ENCODE measurements around the gene TSPEAR. TPM values are rescaled to one million over a fixed set of nuclear protein-coding genes. Genes with fewer than 3 reads are reported as not detected.

TSPEAR gene
- total RNA-seq, 4 donors from 2014 or later, result 0.21 to 1.3 (median 0.69) TPM

- TF ChIP-seq CTCF (IDR thresholded peaks at IDR 0.05) (no peak), POLR2A (IDR thresholded peaks at IDR 0.05) (no peak)
- intact Hi-C loops (cut with DNase I), result no loop called here
- Histone ChIP-seq H3K36me3 (no peaks in the 10 kb centered on the region), H3K27me3 (peaks cover 4% of the 10 kb centered on the region), H3K9me3 (no peaks in the 10 kb centered on the region), H3K27ac (no peak overlapping the region), H3K4me1 (peaks cover 0 to 9% of the 10 kb centered on the region in 2 donors), H3K4me3 (replicated peaks in 1 of 3) (no peak overlapping the region)
- 81 to 85% methylated on average over 11 to 14 of the region's 16 CpGs for WGBS, 2 donors
- no peak for DNase-seq
Measured at GRCh38 chr21:44702973-44703730, 8.2 kb downstream of the TSPEAR start.

- 85 to 90% methylated on average over 11 to 20 of the region's 22 CpGs for WGBS, 2 donors
- Histone ChIP-seq H3K4me3 (replicated peaks in 1 of 3) (no peak overlapping the region), H3K36me3 (no peaks in the 10 kb centered on the region), H3K27me3 (peaks cover 4% of the 10 kb centered on the region), H3K9me3 (no peaks in the 10 kb centered on the region), H3K4me1 (peaks cover 0 to under 1% of the 10 kb centered on the region in 2 donors), H3K27ac (no peak overlapping the region)
- no peak for DNase-seq
- TF ChIP-seq POLR2A (IDR thresholded peaks at IDR 0.05), result no peak
- no peak for TF ChIP-seq CTCF (IDR thresholded peaks at IDR 0.05)
- intact Hi-C loops (cut with DNase I), result no loop called here
Measured at GRCh38 chr21:44702111-44702972, 9.0 kb downstream of the TSPEAR start.

- DNase-seq, result no peak
- Histone ChIP-seq H3K9me3 (no peaks in the 10 kb centered on the region), H3K4me1 (no peaks in the 10 kb centered on the region), H3K4me3 (replicated peaks in 1 of 3) (no peak overlapping the region), H3K27ac (no peak overlapping the region), H3K27me3 (peaks cover 4% of the 10 kb centered on the region), H3K36me3 (no peaks in the 10 kb centered on the region)
- intact Hi-C loops (cut with DNase I), result no loop called here
- 59 to 70% methylated on average over 10 to 12 of the region's 12 CpGs for WGBS, 2 donors
- TF ChIP-seq CTCF (IDR thresholded peaks at IDR 0.05) (no peak), POLR2A (IDR thresholded peaks at IDR 0.05) (no peak)
Measured at GRCh38 chr21:44701541-44701940, 9.8 kb downstream of the TSPEAR start.

- no peaks in the 10 kb centered on the region for H3K4me1 ChIP-seq
- 87% methylated on average over 14 of the region's 14 CpGs for WGBS, 2 donors
- no peak overlapping the region for H3K4me3 ChIP-seq (replicated peaks in 1 of 3)
- H3K9me3 ChIP-seq, result no peaks in the 10 kb centered on the region
- no peak overlapping the region for H3K27ac ChIP-seq
- intact Hi-C loops (cut with DNase I), result no loop called here
- DNase-seq, result no peak
- H3K27me3 ChIP-seq, result peaks cover under 1% of the 10 kb centered on the region
- no peaks in the 10 kb centered on the region for H3K36me3 ChIP-seq
- no peak for TF ChIP-seq POLR2A (IDR thresholded peaks at IDR 0.05)
- no peak for TF ChIP-seq CTCF (IDR thresholded peaks at IDR 0.05)
Measured at GRCh38 chr21:44701023-44701400, 10.4 kb downstream of the TSPEAR start.

All from thyroid gland (tissue), 4 donors.